WERI-Rb-1 (cell line): Measurements from ENCODE around the gene SERPINB12.

Experiments used
- DNase-seq: peaks from one replicate; pipeline ENCODE4 v3.0.0-alpha.2; 2020
- H3K27ac ChIP-seq: fragments of 250-450 bp; sonication (Bioruptor Pico); 2 replicates; pipeline ENCODE4 v1.5.1; 2020; ENCODE audit warnings: mild to moderate bottlenecking, moderate library complexity
- H3K27me3 ChIP-seq: fragments of 250-450 bp; sonication (Bioruptor Pico); 2 replicates; pipeline ENCODE4 v1.5.1; 2021; ENCODE audit warnings: mild to moderate bottlenecking, low read depth, moderate library complexity; ENCODE audit not compliant: insufficient read depth, severe bottlenecking
- H3K36me3 ChIP-seq: fragments of 250-450 bp; sonication (Bioruptor Pico); 2 replicates; pipeline ENCODE4 v1.5.1; 2020; ENCODE audit warnings: mild to moderate bottlenecking, moderate library complexity
- H3K4me3 ChIP-seq: 2 replicates; pipeline ENCODE4 v1.5.1; 2011; ENCODE audit warnings: low read depth, mild to moderate bottlenecking, control low read depth, low read length
- H3K9me3 ChIP-seq: fragments of 250-450 bp; sonication (Bioruptor Pico); 2 replicates; pipeline ENCODE4 v1.5.1; 2021; ENCODE audit warnings: mild to moderate bottlenecking, moderate library complexity; ENCODE audit not compliant: severe bottlenecking
- CTCF ChIP-seq: IDR thresholded peaks from 2 replicates; pipeline ENCODE4 v1.5.1; 2011; ENCODE audit warnings: low read depth, mild to moderate bottlenecking, control low read depth, inconsistent platforms, low read length

SERPINB12 gene

GRCh38 chr18:63532471-63532870 is 9.7 kb upstream of the SERPINB12 start:
- H3K36me3 ChIP-seq: no peaks in the 10 kb centered on the region
- H3K27me3 ChIP-seq: no peaks in the 10 kb centered on the region
- H3K4me3 ChIP-seq: no peak overlapping the region
- no peak for TF ChIP-seq CTCF
- H3K9me3 ChIP-seq: peaks cover 2% of the 10 kb centered on the region
- DNase-seq: no peak
- no peak overlapping the region for H3K27ac ChIP-seq

- no peaks in the 10 kb centered on the region for H3K27me3 ChIP-seq
- no peak for DNase-seq
- peaks cover 2% of the 10 kb centered on the region for H3K9me3 ChIP-seq
- TF ChIP-seq CTCF: no peak
- no peak overlapping the region for H3K4me3 ChIP-seq
- no peak overlapping the region for H3K27ac ChIP-seq
- no peaks in the 10 kb centered on the region for H3K36me3 ChIP-seq
Observed at GRCh38 chr18:63534615-63535014, 7.6 kb upstream of the SERPINB12 start.

- Histone ChIP-seq H3K27me3 (no peaks in the 10 kb centered on the region), H3K27ac (no peak overlapping the region), H3K9me3 (no peaks in the 10 kb centered on the region), H3K36me3 (no peaks in the 10 kb centered on the region), H3K4me3 (no peak overlapping the region)
- no peak for TF ChIP-seq CTCF
- no peak for DNase-seq
Observed at GRCh38 chr18:63539904-63540510, 2.2 kb upstream of the SERPINB12 start.

GRCh38 chr18:63544017-63544416 is 1.8 kb downstream of the SERPINB12 start:
- H3K9me3 ChIP-seq: no peaks in the 10 kb centered on the region
- DNase-seq: no peak
- H3K4me3 ChIP-seq: no peak overlapping the region
- no peak for TF ChIP-seq CTCF
- H3K27me3 ChIP-seq: no peaks in the 10 kb centered on the region
- H3K27ac ChIP-seq: no peak overlapping the region
- no peaks in the 10 kb centered on the region for H3K36me3 ChIP-seq

- no peak overlapping the region for H3K4me3 ChIP-seq
- DNase-seq: no peak
- H3K27me3 ChIP-seq: no peaks in the 10 kb centered on the region
Observed at GRCh38 chr18:63545000-63545399, 2.8 kb downstream of the SERPINB12 start.

More at GRCh38 chr18:63545000-63545399, 2.8 kb downstream of the SERPINB12 start:
- no peak overlapping the region for H3K27ac ChIP-seq
- H3K36me3 ChIP-seq: no peaks in the 10 kb centered on the region
- H3K9me3 ChIP-seq: no peaks in the 10 kb centered on the region
- TF ChIP-seq CTCF: no peak
